ENCODE measurements around the gene DDX3X. TPM values are rescaled to one million over a fixed set of nuclear protein-coding genes. Genes with fewer than 3 reads are reported as not detected.

Gene DDX3X
- total RNA-seq, 2 donors from 2014 or later = 795 to 944 TPM

DNA sequence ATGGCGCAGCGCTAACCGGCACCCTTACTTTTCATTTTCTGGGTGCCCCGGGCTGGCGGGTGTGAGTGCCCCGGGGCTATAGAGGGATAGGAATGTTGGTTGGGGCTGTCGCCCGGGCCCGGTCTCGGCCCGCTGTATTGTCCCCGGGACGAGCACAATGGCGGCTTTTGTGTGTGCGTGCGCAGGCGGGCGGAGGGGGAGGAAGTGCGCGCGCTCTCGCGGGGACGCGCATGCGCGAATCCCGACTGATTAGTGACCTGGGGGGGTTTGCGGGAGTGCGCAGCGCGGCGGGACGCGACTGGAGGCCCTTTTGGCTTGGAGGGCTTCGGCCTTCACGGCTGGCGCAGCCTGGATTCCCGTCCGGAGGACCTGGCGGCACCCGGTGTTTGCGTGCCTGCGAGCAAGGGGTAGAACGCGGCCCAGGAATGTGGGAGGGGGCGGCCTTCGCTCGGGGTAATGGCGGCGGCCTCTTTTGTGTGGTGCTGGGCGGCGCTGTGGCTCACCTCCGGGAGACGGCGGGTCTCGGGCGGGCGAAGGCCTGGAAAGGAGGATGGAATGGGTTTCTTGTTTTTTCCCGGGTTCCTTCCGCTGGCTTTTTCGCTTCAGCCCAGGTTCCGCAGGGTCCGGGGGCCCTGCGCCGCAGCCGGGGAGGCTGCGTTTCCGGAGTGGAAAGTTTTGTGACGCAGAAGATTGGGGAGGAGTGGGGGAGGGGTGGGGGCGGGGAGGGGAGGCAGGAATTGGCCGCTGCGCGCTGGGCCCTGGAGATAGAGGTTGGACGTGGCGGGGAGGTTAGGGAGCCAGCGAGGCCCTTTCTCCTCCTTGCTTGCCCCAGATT, 618 bp downstream of the DDX3X start:
- H3K27me3 Mint-ChIP-seq = no peaks in the 10 kb centered on the region
- peaks cover 33% of the 10 kb centered on the region for H3K4me1 Mint-ChIP-seq
- peak overlapping the region; percentile 100 for H3K27ac Mint-ChIP-seq
- peak overlapping the region; percentile 97 for H3K4me3 Mint-ChIP-seq
- peak; percentile 60 to 64 (median 64) for DNase-seq
- H3K36me3 Mint-ChIP-seq (ENCODE audit: low read depth) = peaks cover 4% of the 10 kb centered on the region
- peak; percentile 40 for ATAC-seq
- no peaks in the 10 kb centered on the region for H3K9me3 ChIP-seq (ENCODE audit: control insufficient read depth, low read length, poor library complexity, severe bottlenecking)

DNA sequence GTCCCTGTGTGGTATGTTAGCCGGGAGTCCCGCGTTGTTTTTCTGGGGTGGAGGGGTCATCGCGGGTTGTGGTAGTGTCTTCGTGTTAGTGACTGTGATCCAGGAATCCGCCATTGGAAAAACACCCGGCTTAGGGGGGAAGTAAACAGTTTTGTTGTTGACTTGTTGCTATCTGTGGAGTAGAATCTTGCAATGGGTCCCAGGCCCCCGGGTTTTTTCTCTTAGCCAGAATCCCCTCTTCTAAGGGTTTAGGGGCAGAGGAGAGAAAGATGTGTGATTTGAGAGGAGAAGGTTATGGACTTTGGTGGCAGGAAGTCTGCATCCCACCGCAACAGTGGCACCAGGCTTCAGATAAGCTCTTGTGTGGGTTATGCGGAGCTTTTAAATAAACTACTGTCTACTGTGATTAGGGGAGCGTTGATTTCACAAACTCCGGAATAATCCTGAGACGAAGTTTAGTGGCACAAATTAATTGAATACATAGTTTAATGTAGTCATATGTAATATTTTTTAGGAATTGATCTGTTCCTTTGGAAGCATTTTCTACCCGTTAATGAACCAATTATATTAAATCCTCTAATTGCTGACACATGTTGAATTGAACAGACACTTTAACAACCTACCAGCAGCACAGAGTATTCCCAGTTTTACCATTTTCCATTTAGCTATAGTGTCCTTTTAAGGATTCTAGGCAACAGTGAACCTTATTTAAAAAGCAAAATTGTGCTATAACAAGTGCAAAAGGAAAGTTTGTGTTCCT, 1.4 kb downstream of the DDX3X start:
- Mint-ChIP-seq H3K36me3 (ENCODE audit: low read depth) (peaks cover 4% of the 10 kb centered on the region), H3K27ac (peak overlapping the region; percentile 100), H3K4me1 (peaks cover 31% of the 10 kb centered on the region), H3K4me3 (peak overlapping the region; percentile 97), H3K27me3 (no peaks in the 10 kb centered on the region)
- ATAC-seq = no peak
- DNase-seq = no peak
- no peaks in the 10 kb centered on the region for H3K9me3 ChIP-seq (ENCODE audit: control insufficient read depth, low read length, poor library complexity, severe bottlenecking)

GRCh38 chrX:41335958-41336331, 2.0 kb downstream of the DDX3X start:
- DNase-seq = no peak
- no peaks in the 10 kb centered on the region for H3K27me3 Mint-ChIP-seq
- H3K4me1 Mint-ChIP-seq = peaks cover 32% of the 10 kb centered on the region
- ATAC-seq = no peak
- no peaks in the 10 kb centered on the region for H3K9me3 ChIP-seq (ENCODE audit: control insufficient read depth, low read length, poor library complexity, severe bottlenecking)
- H3K27ac Mint-ChIP-seq = peak overlapping the region; percentile 100
- H3K4me3 Mint-ChIP-seq = peak overlapping the region; percentile 97
- peaks cover 4% of the 10 kb centered on the region for H3K36me3 Mint-ChIP-seq (ENCODE audit: low read depth)

DNA sequence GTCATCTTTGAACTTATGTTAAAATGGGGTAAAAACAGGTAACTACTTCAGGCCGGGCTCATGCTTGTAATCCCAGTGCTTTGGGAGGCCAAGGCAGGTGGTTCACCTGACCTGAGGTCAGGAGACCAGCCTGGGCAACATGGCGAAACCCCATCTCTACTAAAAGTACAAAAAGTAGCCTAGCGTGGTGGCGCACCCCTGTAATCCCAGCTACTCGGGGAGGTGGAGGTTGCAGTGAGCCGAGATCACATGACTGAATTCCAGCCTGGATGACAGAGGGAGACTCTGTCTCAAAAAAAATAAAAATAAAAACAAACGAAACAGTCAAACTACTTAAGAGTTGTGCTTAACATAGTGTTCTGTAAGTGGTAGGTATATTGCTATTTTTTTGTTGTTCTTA, 2.5 kb downstream of the DDX3X start:
- H3K27ac Mint-ChIP-seq = peak overlapping the region; percentile 100
- peak overlapping the region; percentile 97 for H3K4me3 Mint-ChIP-seq
- no peak for ATAC-seq
- H3K9me3 ChIP-seq (ENCODE audit: control insufficient read depth, low read length, poor library complexity, severe bottlenecking) = no peaks in the 10 kb centered on the region
- H3K36me3 Mint-ChIP-seq (ENCODE audit: low read depth) = peaks cover 4% of the 10 kb centered on the region
- H3K27me3 Mint-ChIP-seq = no peaks in the 10 kb centered on the region
- H3K4me1 Mint-ChIP-seq = peaks cover 34% of the 10 kb centered on the region
- no peak for DNase-seq

DNA sequence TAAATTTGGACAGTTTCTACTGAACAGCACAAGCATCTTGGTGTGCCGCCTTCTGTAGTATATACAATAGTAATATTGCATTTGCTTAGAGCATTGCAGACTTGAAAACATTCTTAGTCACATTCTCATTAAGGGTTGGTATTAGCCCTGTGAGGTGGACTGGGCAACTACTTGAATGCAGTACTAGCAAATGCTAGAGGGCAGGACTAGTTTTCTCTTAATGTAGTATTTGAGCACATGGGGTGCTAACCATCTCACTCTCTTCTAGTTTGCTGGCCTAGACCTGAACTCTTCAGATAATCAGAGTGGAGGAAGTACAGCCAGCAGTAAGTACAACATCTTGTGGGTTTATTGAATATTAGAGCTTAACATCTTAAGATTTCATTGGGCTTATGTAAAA, 3.2 kb downstream of the DDX3X start:
- no peak for DNase-seq
- ATAC-seq = no peak
- H3K27ac Mint-ChIP-seq = peak overlapping the region; percentile 100
- H3K9me3 ChIP-seq (ENCODE audit: control insufficient read depth, low read length, poor library complexity, severe bottlenecking) = no peaks in the 10 kb centered on the region
- H3K4me3 Mint-ChIP-seq = peak overlapping the region; percentile 97
- no peaks in the 10 kb centered on the region for H3K27me3 Mint-ChIP-seq
- H3K36me3 Mint-ChIP-seq (ENCODE audit: low read depth) = peaks cover 4% of the 10 kb centered on the region
- peaks cover 34% of the 10 kb centered on the region for H3K4me1 Mint-ChIP-seq

DNA sequence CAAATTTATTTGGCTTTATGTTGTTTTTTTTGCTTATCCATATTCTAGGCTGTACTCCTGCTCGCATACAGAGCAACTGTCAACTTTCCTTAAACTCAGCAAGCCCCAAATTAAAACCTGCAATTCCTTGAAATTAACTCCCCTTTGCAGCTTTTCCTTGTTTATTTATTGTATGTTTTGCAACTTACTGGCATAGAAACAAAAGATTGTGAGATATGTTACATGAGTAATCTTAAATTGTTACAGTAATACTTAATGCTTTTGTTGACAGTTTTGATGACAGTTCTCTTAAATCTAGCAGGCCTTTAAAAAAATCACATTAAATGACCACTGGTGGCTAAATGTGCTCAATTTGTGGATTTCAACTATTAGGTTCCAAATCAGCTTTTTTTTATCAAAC, 4.5 kb downstream of the DDX3X start:
- DNase-seq (no peak), ATAC-seq (no peak)
- no peaks in the 10 kb centered on the region for H3K9me3 ChIP-seq (ENCODE audit: control insufficient read depth, low read length, poor library complexity, severe bottlenecking)
- Mint-ChIP-seq H3K4me1 (peaks cover 31% of the 10 kb centered on the region), H3K4me3 (peak overlapping the region; percentile 70), H3K36me3 (ENCODE audit: low read depth) (peaks cover 4% of the 10 kb centered on the region), H3K27me3 (no peaks in the 10 kb centered on the region), H3K27ac (no peak overlapping the region)

DNA sequence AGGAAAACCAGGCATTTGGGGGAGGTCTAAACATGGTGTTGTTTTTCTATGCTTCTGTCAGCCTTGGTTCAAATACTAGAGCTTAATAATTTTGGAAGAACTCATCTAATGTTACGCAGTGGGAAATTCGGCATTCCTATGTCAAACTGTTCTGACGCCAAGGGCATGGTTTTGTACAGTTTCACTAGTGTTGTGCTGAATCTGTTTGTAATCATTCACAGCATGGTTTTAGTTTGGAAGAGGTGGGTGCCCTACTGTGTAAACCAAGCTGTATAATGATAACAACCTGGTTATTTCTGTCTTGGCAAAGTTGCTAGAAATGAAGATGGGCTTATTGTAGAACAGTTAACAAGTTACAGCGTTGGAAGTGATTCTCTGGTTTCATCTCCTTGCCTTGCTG, 5.2 kb downstream of the DDX3X start:
- peak overlapping the region; percentile 34 for H3K27ac Mint-ChIP-seq
- no peaks in the 10 kb centered on the region for H3K27me3 Mint-ChIP-seq
- DNase-seq = no peak
- peaks cover 2% of the 10 kb centered on the region for H3K36me3 Mint-ChIP-seq (ENCODE audit: low read depth)
- no peaks in the 10 kb centered on the region for H3K9me3 ChIP-seq (ENCODE audit: control insufficient read depth, low read length, poor library complexity, severe bottlenecking)
- peaks cover 29% of the 10 kb centered on the region for H3K4me1 Mint-ChIP-seq
- no peak for ATAC-seq
- peak overlapping the region; percentile 70 for H3K4me3 Mint-ChIP-seq

DNA sequence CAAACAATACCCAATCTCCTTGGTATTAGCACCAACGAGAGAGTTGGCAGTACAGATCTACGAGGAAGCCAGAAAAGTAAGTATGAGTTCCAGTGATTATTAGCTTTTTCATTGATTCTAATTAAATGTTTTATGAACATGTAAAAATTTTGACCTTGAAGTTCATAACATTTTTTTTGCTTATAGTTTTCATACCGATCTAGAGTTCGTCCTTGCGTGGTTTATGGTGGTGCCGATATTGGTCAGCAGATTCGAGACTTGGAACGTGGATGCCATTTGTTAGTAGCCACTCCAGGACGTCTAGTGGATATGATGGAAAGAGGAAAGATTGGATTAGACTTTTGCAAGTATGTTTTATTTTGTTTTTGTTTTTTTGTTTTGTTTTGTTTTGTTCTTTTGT, 10.1 kb downstream of the DDX3X start:
- H3K4me3 Mint-ChIP-seq = peak overlapping the region; percentile 25
- no peaks in the 10 kb centered on the region for H3K9me3 ChIP-seq (ENCODE audit: control insufficient read depth, low read length, poor library complexity, severe bottlenecking)
- H3K4me1 Mint-ChIP-seq = peaks cover 17% of the 10 kb centered on the region
- peaks cover 4% of the 10 kb centered on the region for H3K36me3 Mint-ChIP-seq (ENCODE audit: low read depth)
- no peak for ATAC-seq
- no peaks in the 10 kb centered on the region for H3K27me3 Mint-ChIP-seq
- DNase-seq = no peak
- H3K27ac Mint-ChIP-seq = peak overlapping the region; percentile 83

DNA sequence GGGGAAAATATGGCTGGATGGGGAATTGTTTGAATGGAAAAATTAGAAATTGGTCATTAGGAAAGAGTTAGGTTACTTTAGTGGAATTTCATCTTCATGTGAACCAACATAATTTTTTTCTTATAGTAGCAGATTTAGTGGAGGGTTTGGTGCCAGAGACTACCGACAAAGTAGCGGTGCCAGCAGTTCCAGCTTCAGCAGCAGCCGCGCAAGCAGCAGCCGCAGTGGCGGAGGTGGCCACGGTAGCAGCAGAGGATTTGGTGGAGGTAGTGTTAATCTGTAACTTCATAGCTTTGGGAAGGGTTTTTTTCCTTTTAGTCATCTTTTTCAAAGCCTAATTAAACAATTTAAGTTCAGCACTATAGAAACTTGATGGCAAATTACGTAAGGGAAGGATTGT, 13.2 kb downstream of the DDX3X start:
- H3K27ac Mint-ChIP-seq = peak overlapping the region; percentile 87
- no peak for ATAC-seq
- H3K36me3 Mint-ChIP-seq (ENCODE audit: low read depth) = peaks cover 4% of the 10 kb centered on the region
- H3K4me3 Mint-ChIP-seq = peak overlapping the region; percentile 51
- H3K4me1 Mint-ChIP-seq = peaks cover 20% of the 10 kb centered on the region
- no peaks in the 10 kb centered on the region for H3K9me3 ChIP-seq (ENCODE audit: control insufficient read depth, low read length, poor library complexity, severe bottlenecking)
- no peak for DNase-seq
- H3K27me3 Mint-ChIP-seq = no peaks in the 10 kb centered on the region

- peaks cover 4% of the 10 kb centered on the region for H3K36me3 Mint-ChIP-seq (ENCODE audit: low read depth)
- H3K27ac Mint-ChIP-seq = peak overlapping the region; percentile 94
- peak overlapping the region; percentile 41 for H3K4me3 Mint-ChIP-seq
- H3K27me3 Mint-ChIP-seq = no peaks in the 10 kb centered on the region
- ATAC-seq (no peak), DNase-seq (no peak)
- H3K9me3 ChIP-seq (ENCODE audit: control insufficient read depth, low read length, poor library complexity, severe bottlenecking) = no peaks in the 10 kb centered on the region
- H3K4me1 Mint-ChIP-seq = peaks cover 22% of the 10 kb centered on the region
Observed at GRCh38 chrX:41348551-41348950, 14.6 kb downstream of the DDX3X start.

DNA sequence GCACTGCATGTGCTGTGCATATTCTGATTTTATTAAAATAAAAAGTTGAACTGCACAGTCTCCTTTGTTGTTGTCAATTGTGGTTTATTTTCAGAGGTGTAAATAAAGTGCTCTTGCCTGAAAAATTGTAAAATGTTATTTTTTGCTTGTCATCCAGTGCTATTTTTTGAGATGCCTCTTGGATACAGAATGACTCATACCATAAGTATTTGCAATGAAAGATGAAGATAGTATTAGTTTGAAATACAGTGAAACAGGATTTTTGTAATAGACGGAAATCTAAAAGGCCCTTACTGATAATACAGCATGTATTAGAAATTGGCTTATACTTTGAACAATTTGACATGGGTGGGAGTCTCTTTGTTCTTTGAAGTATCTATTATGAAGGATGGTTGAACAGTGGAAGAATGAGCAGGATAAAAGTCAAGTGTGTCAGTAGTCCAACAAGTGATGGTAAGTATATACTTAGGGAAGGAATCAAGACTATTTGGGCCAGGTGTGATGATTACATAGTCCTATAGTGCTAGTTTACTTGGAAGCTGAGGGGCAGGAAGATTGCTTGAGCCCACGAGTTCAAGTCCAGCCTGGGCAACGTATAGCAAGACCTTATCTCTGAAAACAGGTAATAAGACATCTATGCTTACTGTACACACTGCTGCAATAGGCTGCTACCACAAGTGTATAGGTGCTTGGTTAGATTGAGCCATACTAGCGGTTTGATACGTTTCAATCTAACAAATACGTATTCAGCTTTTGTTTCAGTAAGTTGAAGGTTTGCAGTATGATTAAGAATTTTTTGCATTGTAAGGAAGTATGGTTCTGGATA, 16.4 kb downstream of the DDX3X start:
- DNase-seq (no peak), ATAC-seq (peak; percentile 18)
- no peaks in the 10 kb centered on the region for H3K27me3 Mint-ChIP-seq
- H3K9me3 ChIP-seq (ENCODE audit: control insufficient read depth, low read length, poor library complexity, severe bottlenecking) = no peaks in the 10 kb centered on the region
- H3K4me3 Mint-ChIP-seq = peak overlapping the region; percentile 56
- H3K4me1 Mint-ChIP-seq = peaks cover 22% of the 10 kb centered on the region
- H3K27ac Mint-ChIP-seq = peak overlapping the region; percentile 94
- H3K36me3 Mint-ChIP-seq (ENCODE audit: low read depth) = peaks cover 4% of the 10 kb centered on the region

- peak overlapping the region; percentile 56 for H3K4me3 Mint-ChIP-seq
- H3K9me3 ChIP-seq (ENCODE audit: control insufficient read depth, low read length, poor library complexity, severe bottlenecking) = no peaks in the 10 kb centered on the region
- peaks cover 22% of the 10 kb centered on the region for H3K4me1 Mint-ChIP-seq
- H3K27ac Mint-ChIP-seq = peak overlapping the region; percentile 94
- ATAC-seq (peak; percentile 29), DNase-seq (no peak)
- peaks cover 4% of the 10 kb centered on the region for H3K36me3 Mint-ChIP-seq (ENCODE audit: low read depth)
- no peaks in the 10 kb centered on the region for H3K27me3 Mint-ChIP-seq
Observed at GRCh38 chrX:41350976-41351569, 17.1 kb downstream of the DDX3X start.
